Choroid plexus epithelial cell (primary cell): ENCODE measurements around the gene TNNI3K.
"Not testable (repeated sequence)": the region's sequence is repeated elsewhere in the genome, so short reads cannot be mapped to it uniquely, and the experiment has no call there.

Experiments
- DNase-seq: peaks from one replicate; pipeline ENCODE4 v3.0.0-alpha.2; 2010; ENCODE audit warnings: low read depth
- H3K4me3 ChIP-seq: 2 replicates; pipeline ENCODE4 v1.5.1; 2011; ENCODE audit warnings: low read depth, mild to moderate bottlenecking, control low read depth, low read length, moderate library complexity
- CTCF ChIP-seq: conservative IDR thresholded peaks from 2 replicates; pipeline ENCODE4 v1.5.1; 2011; ENCODE audit warnings: low read depth, mild to moderate bottlenecking, control low read depth, inconsistent platforms, low read length, moderate library complexity

Gene TNNI3K

GRCh38 chr1:74246315-74246714 lies 11.1 kb downstream of the TNNI3K start:
- no peak overlapping the region for H3K4me3 ChIP-seq
- DNase-seq = peak; percentile 2
- no peak for TF ChIP-seq CTCF

GRCh38 chr1:74247881-74248528 lies 12.8 kb downstream of the TNNI3K start:
- no peak for DNase-seq
- no peak for TF ChIP-seq CTCF
- H3K4me3 ChIP-seq = no peak overlapping the region

- H3K4me3 ChIP-seq, DNase-seq: not testable (repeated sequence)
Measured at GRCh38 chr1:74253243-74253824, 18.1 kb downstream of the TNNI3K start.

- TF ChIP-seq CTCF = no peak
- DNase-seq = no peak
- no peak overlapping the region for H3K4me3 ChIP-seq
Measured at GRCh38 chr1:74266001-74266400, 30.8 kb downstream of the TNNI3K start.

- H3K4me3 ChIP-seq = no peak overlapping the region
- no peak for DNase-seq
- no peak for TF ChIP-seq CTCF
Measured at GRCh38 chr1:74271503-74271902, 36.3 kb downstream of the TNNI3K start.

GRCh38 chr1:74280642-74281396 lies 45.6 kb downstream of the TNNI3K start:
- TF ChIP-seq CTCF = no peak
- H3K4me3 ChIP-seq = no peak overlapping the region
- DNase-seq = no peak

GRCh38 chr1:74286414-74286813 lies 51.2 kb downstream of the TNNI3K start:
- DNase-seq = no peak
- TF ChIP-seq CTCF = no peak
- H3K4me3 ChIP-seq = no peak overlapping the region
